GM12864 (cell line): ENCODE results near the gene BSN.

Experiments used
- DNase-seq: peaks from one replicate; pipeline ENCODE4 v3.0.0-alpha.2; 2011; ENCODE audit warnings: low read depth
- H3K4me3 ChIP-seq: 2 replicates; pipeline ENCODE4 v1.5.1; 2011; ENCODE audit warnings: mild to moderate bottlenecking, low read depth, low read length, control low read depth
- CTCF ChIP-seq: IDR thresholded peaks from 2 replicates; pipeline ENCODE4 v1.5.1; 2011; ENCODE audit warnings: low read depth, mild to moderate bottlenecking, moderate library complexity, low read length, control low read depth, inconsistent platforms; ENCODE audit errors: missing control alignments

Gene BSN

DNA sequence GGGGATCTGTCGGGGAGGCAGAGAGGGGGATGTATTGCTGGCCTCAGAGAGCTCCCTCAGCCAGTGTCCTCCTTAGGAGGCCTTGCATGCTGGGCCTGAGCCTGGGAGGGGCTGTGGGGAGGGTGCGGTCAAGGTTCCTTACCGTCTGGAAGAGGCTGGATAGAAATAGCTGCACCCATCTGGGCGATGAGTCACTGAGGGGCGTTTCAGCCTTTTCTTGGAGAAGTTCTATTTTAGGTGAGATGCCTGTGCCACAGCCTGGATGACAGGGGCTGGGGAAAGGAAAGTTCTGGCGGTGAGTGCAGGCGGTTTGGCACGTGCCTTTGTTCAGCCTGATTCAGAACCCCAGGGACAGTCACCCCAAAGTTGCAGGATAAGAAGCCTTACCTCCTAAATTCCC lies 84.2 kb downstream of the BSN start:
- no peak for DNase-seq
- TF ChIP-seq CTCF: no peak

GRCh38 chr3:49639551-49639950 lies 85.3 kb downstream of the BSN start:
- no peak for DNase-seq
- H3K4me3 ChIP-seq: no peak overlapping the region
- no peak for TF ChIP-seq CTCF

More for the DNA sequence above, 84.2 kb downstream of the BSN start:
- H3K4me3 ChIP-seq: no peak overlapping the region

- H3K4me3 ChIP-seq: no peak overlapping the region
- no peak for TF ChIP-seq CTCF
- DNase-seq: no peak
These were observed 87.0 kb downstream of the BSN start for GRCh38 chr3:49641292-49641691.

- no peak for DNase-seq
- H3K4me3 ChIP-seq: no peak overlapping the region
- TF ChIP-seq CTCF: no peak
These were observed 87.8 kb downstream of the BSN start for GRCh38 chr3:49641921-49642707.

DNA sequence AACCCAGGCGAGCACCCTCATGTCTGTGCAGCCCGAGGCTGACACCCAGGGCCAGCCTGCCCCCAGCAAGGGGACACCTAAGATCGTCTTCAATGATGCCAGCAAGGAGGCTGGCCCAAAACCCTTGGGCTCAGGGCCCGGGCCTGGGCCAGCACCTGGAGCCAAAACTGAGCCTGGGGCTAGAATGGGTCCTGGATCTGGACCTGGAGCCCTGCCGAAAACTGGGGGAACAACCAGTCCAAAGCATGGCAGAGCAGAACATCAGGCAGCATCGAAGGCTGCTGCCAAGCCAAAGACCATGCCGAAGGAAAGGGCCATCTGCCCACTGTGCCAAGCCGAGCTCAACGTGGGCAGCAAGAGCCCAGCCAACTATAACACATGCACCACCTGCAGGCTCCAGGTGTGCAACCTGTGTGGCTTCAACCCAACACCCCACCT lies 88.5 kb downstream of the BSN start:
- TF ChIP-seq CTCF: no peak
- no peak overlapping the region for H3K4me3 ChIP-seq

GRCh38 chr3:49644684-49645083 lies 90.4 kb downstream of the BSN start:
- TF ChIP-seq CTCF: no peak
- no peak overlapping the region for H3K4me3 ChIP-seq
- DNase-seq: no peak

More for the DNA sequence above, 88.5 kb downstream of the BSN start:
- no peak for DNase-seq

- no peak for TF ChIP-seq CTCF
- DNase-seq: no peak
These were observed 92.0 kb downstream of the BSN start for GRCh38 chr3:49646236-49646635.

More at GRCh38 chr3:49646236-49646635, 92.0 kb downstream of the BSN start:
- H3K4me3 ChIP-seq: no peak overlapping the region
